ENCODE results near the gene ZNF574. TPM values are rescaled to one million over a fixed set of nuclear protein-coding genes. Genes with fewer than 3 reads are reported as not detected.
"Not testable (repeated sequence)": the region's sequence is repeated elsewhere in the genome, so short reads cannot be mapped to it uniquely, and the experiment has no call there.

Gene ZNF574
- polyA plus RNA-seq, 1 of the 3 experiments (the other 2 are of a cell fraction), result 8.5 TPM

- no peaks in the 10 kb centered on the region for H4K20me1 ChIP-seq (ENCODE audit: insufficient read depth)
- H3K27me3 ChIP-seq (ENCODE audit: insufficient read depth), result 0 out of 2 replicates have a peak, but pooled peaks cover 3% of the 10 kb centered on the region
- ChIA-PET CTCF (interaction anchor here (1.1 to 2.1 kb wide), 3 partner anchors 9 to 26 kb away, joined by 3 to 10 read pairs (median 4); no protein-coding TSS in a partner anchor), POLR2A (no interaction called here)
- no peaks in the 10 kb centered on the region for H3K4me1 ChIP-seq (ENCODE audit: control insufficient read depth in 1 of 2, insufficient read depth in 2 of 2, low read depth in 1 of 2, low read length in 1 of 2)
- no peak overlapping the region for H3K27ac ChIP-seq (ENCODE audit: low read depth in 2 of 2, low read length in 1 of 2)
- H2AFZ ChIP-seq (ENCODE audit: low read depth), result no peak overlapping the region
- H3K36me3 ChIP-seq (replicated peaks in 1 of 2; ENCODE audit: control insufficient read depth in 1 of 2, insufficient read depth in 2 of 2, low read length in 1 of 2), result no peaks in the 10 kb centered on the region
- no peaks in the 10 kb centered on the region for H3K9me3 ChIP-seq
- no peak overlapping the region for H3K9ac ChIP-seq
- H3K9me2 ChIP-seq, result no peaks in the 10 kb centered on the region
- H3K4me3 ChIP-seq (ENCODE audit: low read depth in 2 of 2, low read length in 1 of 2), result no peak overlapping the region
- no peak for DNase-seq
- H3K79me2 ChIP-seq (ENCODE audit: insufficient read depth), result no peaks in the 10 kb centered on the region
- no peak for TF ChIP-seq USF1 (IDR thresholded peaks at IDR 0.05; ENCODE audit: borderline replicate concordance, low read depth)
- TF ChIP-seq CHD2 (IDR thresholded peaks at IDR 0.05; ENCODE audit: low read length, partially characterized antibody), result no peak
- TF ChIP-seq ZBTB33 (IDR thresholded peaks at IDR 0.05; ENCODE audit: borderline replicate concordance, low read depth), result no peak
- TF ChIP-seq TEAD4 (IDR thresholded peaks at IDR 0.05; ENCODE audit: borderline replicate concordance, insufficient read depth), result no peak
- TF ChIP-seq JUND (IDR thresholded peaks at IDR 0.05), result no peak
- TF ChIP-seq MXI1 (IDR thresholded peaks at IDR 0.05; ENCODE audit: low read depth, low read length), result no peak
- no peak for TF ChIP-seq USF2 (IDR thresholded peaks at IDR 0.05; ENCODE audit: borderline replicate concordance, low read depth, low read length)
- TF ChIP-seq EZH2phosphoT487 (IDR thresholded peaks at IDR 0.05; ENCODE audit: borderline replicate concordance, low read depth), result no peak
- TF ChIP-seq YY1 (IDR thresholded peaks at IDR 0.05; ENCODE audit: low read depth), result no peak
- no peak for TF ChIP-seq REST (IDR thresholded peaks at IDR 0.05; ENCODE audit: low read depth, low read length)
- TF ChIP-seq IRF3 (IDR thresholded peaks at IDR 0.05; ENCODE audit: low read depth, low read length), result no peak
- no peak for TF ChIP-seq RCOR1 (IDR thresholded peaks at IDR 0.05; ENCODE audit: low read length)
- TF ChIP-seq NRF1 (IDR thresholded peaks at IDR 0.05; ENCODE audit: low read depth, low read length), result no peak
- TF ChIP-seq TCF12 (IDR thresholded peaks at IDR 0.05), result no peak
- no peak for TF ChIP-seq FOXM1 (IDR thresholded peaks at IDR 0.05; ENCODE audit: low read depth)
- no peak for TF ChIP-seq FOSL2 (IDR thresholded peaks at IDR 0.05; ENCODE audit: borderline replicate concordance, low read depth)
- TF ChIP-seq EP300 (IDR thresholded peaks at IDR 0.05; ENCODE audit: borderline replicate concordance in 1 of 2, low read depth in 1 of 2, low read length in 1 of 2), result no peak
- no peak for TF ChIP-seq RFX5 (IDR thresholded peaks at IDR 0.05; ENCODE audit: low read length)
- TF ChIP-seq POLR2AphosphoS5 (IDR thresholded peaks at IDR 0.05; ENCODE audit: low read depth, low read length), result no peak
- no peak for TF ChIP-seq PBX3 (IDR thresholded peaks at IDR 0.05)
- no peaks in the 10 kb centered on the region for H3F3A ChIP-seq (replicated peaks; ENCODE audit: insufficient read depth)
- no peak overlapping the region for H3K4me2 ChIP-seq
Observed at GRCh38 chr19:42040031-42040430, 35.9 kb upstream of the ZNF574 start.

GRCh38 chr19:42040491-42040890 is 35.5 kb upstream of the ZNF574 start:
- H3K36me3 ChIP-seq (replicated peaks in 1 of 2; ENCODE audit: control insufficient read depth in 1 of 2, insufficient read depth in 2 of 2, low read length in 1 of 2); H3K27ac ChIP-seq (ENCODE audit: low read depth in 2 of 2, low read length in 1 of 2); H3K4me3 ChIP-seq (ENCODE audit: low read depth in 2 of 2, low read length in 1 of 2); H3F3A ChIP-seq (replicated peaks; ENCODE audit: insufficient read depth); POLR2A ChIA-PET; H3K9ac ChIP-seq; H3K79me2 ChIP-seq (ENCODE audit: insufficient read depth); H3K9me2 ChIP-seq; H3K27me3 ChIP-seq (ENCODE audit: insufficient read depth); H3K9me3 ChIP-seq; H4K20me1 ChIP-seq (ENCODE audit: insufficient read depth); H3K4me1 ChIP-seq (ENCODE audit: control insufficient read depth in 1 of 2, insufficient read depth in 2 of 2, low read depth in 1 of 2, low read length in 1 of 2); H3K4me2 ChIP-seq; H2AFZ ChIP-seq (ENCODE audit: low read depth); DNase-seq: not testable (repeated sequence)
- 64% methylated on average over 9 of the region's 9 CpGs for WGBS (ENCODE audit: low lambda C conversion rate)
- CTCF ChIA-PET, result interaction anchor here (1.1 to 2.1 kb wide), 3 partner anchors 10 to 25 kb away, joined by 3 to 10 read pairs (median 4); no protein-coding TSS in a partner anchor
